Testis (tissue), 2 donors: ENCODE results near the gene NPC2.
"Not testable (repeated sequence)": the region's sequence is repeated elsewhere in the genome, so short reads cannot be mapped to it uniquely, and the experiment has no call there.

Experiments
- POLR2A ChIP-seq: fragments of 450-650 bp; IDR thresholded peaks from one replicate; pipeline ENCODE4 v1.6.1; 2017; ENCODE audit warnings: antibody characterized with exemption, mild to moderate bottlenecking, moderate library complexity
- TF ChIP-seq, protein P1 (sequence below), 3 experiments: fragments of 450-650 bp in 2 of 3; fragments of 200-600 bp in 1 of 3; sonication (generic) in 1 of 3; IDR thresholded peaks; one replicate each; pipeline ENCODE4 v1.5.1; 2016 to 2019; ENCODE audit warnings: antibody characterized with exemption in 3 of 3, mild to moderate bottlenecking in 2 of 3, moderate library complexity in 1 of 3

DNA sequence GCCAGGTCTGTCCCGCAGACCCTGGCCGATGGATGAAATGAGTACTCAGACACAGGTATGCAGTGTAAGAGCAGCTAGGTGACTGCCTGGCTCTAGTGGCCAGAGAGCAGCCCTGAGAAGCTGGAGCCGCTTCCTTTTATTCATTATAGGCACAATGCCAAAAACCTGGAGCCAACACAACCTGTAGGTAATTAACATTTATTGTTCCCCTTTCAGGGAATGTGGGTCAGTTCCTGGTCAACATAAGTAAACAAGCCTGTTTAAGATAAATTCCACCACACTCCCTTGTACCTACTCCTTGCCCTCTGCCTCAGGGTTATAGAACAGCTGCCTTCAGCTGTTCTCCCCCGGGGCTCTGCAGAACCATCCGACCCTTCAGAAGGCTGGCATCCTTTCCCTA is 38.7 kb downstream of the NPC2 start:
- TF ChIP-seq, protein P1, sequence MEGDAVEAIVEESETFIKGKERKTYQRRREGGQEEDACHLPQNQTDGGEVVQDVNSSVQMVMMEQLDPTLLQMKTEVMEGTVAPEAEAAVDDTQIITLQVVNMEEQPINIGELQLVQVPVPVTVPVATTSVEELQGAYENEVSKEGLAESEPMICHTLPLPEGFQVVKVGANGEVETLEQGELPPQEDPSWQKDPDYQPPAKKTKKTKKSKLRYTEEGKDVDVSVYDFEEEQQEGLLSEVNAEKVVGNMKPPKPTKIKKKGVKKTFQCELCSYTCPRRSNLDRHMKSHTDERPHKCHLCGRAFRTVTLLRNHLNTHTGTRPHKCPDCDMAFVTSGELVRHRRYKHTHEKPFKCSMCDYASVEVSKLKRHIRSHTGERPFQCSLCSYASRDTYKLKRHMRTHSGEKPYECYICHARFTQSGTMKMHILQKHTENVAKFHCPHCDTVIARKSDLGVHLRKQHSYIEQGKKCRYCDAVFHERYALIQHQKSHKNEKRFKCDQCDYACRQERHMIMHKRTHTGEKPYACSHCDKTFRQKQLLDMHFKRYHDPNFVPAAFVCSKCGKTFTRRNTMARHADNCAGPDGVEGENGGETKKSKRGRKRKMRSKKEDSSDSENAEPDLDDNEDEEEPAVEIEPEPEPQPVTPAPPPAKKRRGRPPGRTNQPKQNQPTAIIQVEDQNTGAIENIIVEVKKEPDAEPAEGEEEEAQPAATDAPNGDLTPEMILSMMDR (IDR thresholded peaks at IDR 0.05): not testable (repeated sequence)
- TF ChIP-seq POLR2A: not testable (repeated sequence)
